ENCODE results near the gene PLD5. TPM values are rescaled to one million over a fixed set of nuclear protein-coding genes. Genes with fewer than 3 reads are reported as not detected.

Gene PLD5
- total and polyA plus RNA-seq, 4 donors: under 0.01 to 0.17 (median 0.05) TPM; not detected in 1

DNA sequence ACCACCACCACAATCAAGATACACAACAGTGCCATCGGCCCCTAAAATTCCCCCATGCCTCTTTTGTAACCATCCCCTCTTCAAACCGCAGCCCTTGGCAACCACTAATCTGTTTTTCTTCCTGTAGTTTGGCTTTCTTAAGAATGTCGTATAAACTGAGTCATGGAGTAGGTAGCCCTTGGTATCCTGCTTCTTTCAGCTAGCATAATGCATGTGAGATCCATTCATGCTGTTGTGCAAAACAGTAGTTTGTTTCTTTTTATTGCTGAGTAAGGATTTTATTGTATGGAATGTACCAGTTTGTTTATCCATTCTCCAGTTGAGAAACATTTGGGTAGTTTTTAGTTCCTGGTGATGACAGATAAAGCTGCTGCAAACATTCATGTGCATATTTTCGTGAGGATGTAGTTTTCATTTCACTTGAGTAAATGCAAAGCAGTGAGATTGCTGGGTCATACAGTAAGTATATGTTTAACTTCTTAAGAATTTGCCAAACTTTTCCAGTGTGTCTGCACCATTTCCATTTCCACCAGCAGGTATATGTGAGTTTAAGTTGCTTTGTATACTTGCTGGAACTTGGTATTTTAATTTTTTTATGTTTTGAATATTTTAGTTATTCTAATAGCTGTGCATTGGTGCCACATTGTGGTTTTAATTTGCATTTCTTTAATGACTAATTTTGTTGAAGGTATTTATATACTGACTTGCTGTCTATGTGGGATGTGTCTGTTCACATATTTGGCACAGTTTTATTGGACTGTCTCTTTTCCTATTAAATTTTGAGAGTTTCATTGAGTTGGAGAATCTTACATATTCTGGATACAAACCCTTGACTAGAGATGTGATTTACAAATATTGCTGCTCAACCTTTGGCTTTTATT lies 377.2 kb downstream of the PLD5 start (continued):
- no peak for TF ChIP-seq FOXA2 (IDR thresholded peaks at IDR 0.05)
- TF ChIP-seq, protein P1, sequence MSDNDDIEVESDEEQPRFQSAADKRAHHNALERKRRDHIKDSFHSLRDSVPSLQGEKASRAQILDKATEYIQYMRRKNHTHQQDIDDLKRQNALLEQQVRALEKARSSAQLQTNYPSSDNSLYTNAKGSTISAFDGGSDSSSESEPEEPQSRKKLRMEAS (IDR thresholded peaks at IDR 0.05): no peak
- no peak for TF ChIP-seq GABPA (IDR thresholded peaks at IDR 0.05 in 1 of 2, conservative IDR thresholded peaks at IDR 0.05 in 1 of 2)
- TF ChIP-seq, protein P2, sequence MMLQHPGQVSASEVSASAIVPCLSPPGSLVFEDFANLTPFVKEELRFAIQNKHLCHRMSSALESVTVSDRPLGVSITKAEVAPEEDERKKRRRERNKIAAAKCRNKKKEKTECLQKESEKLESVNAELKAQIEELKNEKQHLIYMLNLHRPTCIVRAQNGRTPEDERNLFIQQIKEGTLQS (IDR thresholded peaks at IDR 0.05): no peak
- no peak for TF ChIP-seq SP1 (IDR thresholded peaks at IDR 0.05)
- TF ChIP-seq JUND (IDR thresholded peaks at IDR 0.05): no peak
- no peak for TF ChIP-seq RXRA (IDR thresholded peaks at IDR 0.05)
- TF ChIP-seq RAD21 (IDR thresholded peaks at IDR 0.05): no peak
- TF ChIP-seq EGR1 (IDR thresholded peaks at IDR 0.05; ENCODE audit: low read depth in 2 of 2): no peak

DNA sequence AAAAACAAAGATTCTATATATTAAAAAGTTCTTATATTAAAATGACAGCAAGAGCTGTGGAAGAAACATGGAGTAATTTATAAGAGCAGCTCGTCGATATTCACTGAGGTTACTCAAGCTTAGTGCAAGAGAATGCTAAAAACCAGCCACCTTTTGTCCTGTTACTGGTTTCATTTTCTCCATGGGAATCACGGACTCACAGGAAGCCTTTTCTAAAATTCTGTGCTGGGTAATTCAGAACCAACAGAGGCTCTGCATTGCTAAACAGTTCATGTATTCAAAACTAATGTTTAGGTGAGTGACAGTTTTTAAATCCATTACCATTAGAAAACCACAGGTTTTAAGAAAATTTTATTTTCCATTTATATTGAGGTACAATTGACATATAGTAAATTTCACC lies 377.8 kb downstream of the PLD5 start:
- H3K4me3 ChIP-seq (ENCODE audit: low read depth in 1 of 3, low read length in 3 of 3): no peak overlapping the region
- H3K9me3 ChIP-seq (ENCODE audit: control insufficient read depth in 4 of 4, low read length in 3 of 4): no peaks in the 10 kb centered on the region
- H3K27ac ChIP-seq (ENCODE audit: low read depth in 1 of 2, low read length in 2 of 2): no peak overlapping the region
- no peak overlapping the region for H3K9ac ChIP-seq (ENCODE audit: low read depth in 1 of 2, low read length in 2 of 2)
- WGBS: 39% methylated on average over 3 of the region's 3 CpGs
- H3K27me3 ChIP-seq (ENCODE audit: control insufficient read depth in 4 of 4, insufficient read depth in 4 of 4, low read length in 3 of 4): peaks cover 0 to 2% (median 0%) of the 10 kb centered on the region in 4 donors
- no peak for TF ChIP-seq FOXA2 (IDR thresholded peaks at IDR 0.05)
- no peak for TF ChIP-seq TAF1 (conservative IDR thresholded peaks at IDR 0.05)
- no peak for TF ChIP-seq HNF4A (conservative IDR thresholded peaks at IDR 0.05)
- TF ChIP-seq GABPA (IDR thresholded peaks at IDR 0.05 in 1 of 2, conservative IDR thresholded peaks at IDR 0.05 in 1 of 2): no peak
- DNase-seq (ENCODE audit: low spot score): no peak
- no peaks in the 10 kb centered on the region for H3K36me3 ChIP-seq (ENCODE audit: control insufficient read depth in 4 of 4, insufficient read depth in 3 of 4, low read depth in 1 of 4, low read length in 3 of 4)
- H3K4me1 ChIP-seq (ENCODE audit: control insufficient read depth in 4 of 4, insufficient read depth in 4 of 4, low read length in 3 of 4): no peaks in the 10 kb centered on the region

DNA sequence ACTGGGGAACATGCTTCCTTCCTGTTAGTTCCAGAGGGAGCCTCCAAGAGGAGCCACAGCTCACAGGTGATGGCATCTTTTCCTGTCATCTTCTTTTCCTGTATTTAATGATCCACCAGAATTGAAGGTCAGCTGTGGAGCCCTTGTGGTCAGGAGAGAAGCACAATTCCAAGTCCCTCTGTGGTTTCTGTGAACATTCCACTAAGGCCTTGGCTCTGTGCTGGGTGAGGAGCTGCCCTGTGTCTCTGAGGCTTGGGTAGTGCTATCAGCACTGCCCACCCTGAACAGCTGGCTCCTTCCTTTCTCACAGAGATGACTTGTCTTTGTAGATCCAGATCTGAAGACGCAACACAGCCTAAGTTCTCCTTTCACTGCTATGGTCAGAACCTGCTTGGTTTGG lies 383.7 kb downstream of the PLD5 start:
- no peaks in the 10 kb centered on the region for H3K36me3 ChIP-seq (ENCODE audit: control insufficient read depth in 4 of 4, insufficient read depth in 3 of 4, low read depth in 1 of 4, low read length in 3 of 4)
- TF ChIP-seq YY1 (IDR thresholded peaks at IDR 0.05) (no peak), RAD21 (IDR thresholded peaks at IDR 0.05) (no peak), HNF4A (conservative IDR thresholded peaks at IDR 0.05) (no peak), JUND (IDR thresholded peaks at IDR 0.05) (no peak), RXRA (IDR thresholded peaks at IDR 0.05) (no peak), FOXA2 (IDR thresholded peaks at IDR 0.05) (no peak), HNF4G (IDR thresholded peaks at IDR 0.05) (no peak)
- TF ChIP-seq, protein P3, sequence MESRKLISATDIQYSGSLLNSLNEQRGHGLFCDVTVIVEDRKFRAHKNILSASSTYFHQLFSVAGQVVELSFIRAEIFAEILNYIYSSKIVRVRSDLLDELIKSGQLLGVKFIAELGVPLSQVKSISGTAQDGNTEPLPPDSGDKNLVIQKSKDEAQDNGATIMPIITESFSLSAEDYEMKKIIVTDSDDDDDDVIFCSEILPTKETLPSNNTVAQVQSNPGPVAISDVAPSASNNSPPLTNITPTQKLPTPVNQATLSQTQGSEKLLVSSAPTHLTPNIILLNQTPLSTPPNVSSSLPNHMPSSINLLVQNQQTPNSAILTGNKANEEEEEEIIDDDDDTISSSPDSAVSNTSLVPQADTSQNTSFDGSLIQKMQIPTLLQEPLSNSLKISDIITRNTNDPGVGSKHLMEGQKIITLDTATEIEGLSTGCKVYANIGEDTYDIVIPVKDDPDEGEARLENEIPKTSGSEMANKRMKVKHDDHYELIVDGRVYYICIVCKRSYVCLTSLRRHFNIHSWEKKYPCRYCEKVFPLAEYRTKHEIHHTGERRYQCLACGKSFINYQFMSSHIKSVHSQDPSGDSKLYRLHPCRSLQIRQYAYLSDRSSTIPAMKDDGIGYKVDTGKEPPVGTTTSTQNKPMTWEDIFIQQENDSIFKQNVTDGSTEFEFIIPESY (IDR thresholded peaks at IDR 0.05): no peak
- TF ChIP-seq, protein P1 (IDR thresholded peaks at IDR 0.05): no peak
- TF ChIP-seq, protein P4, sequence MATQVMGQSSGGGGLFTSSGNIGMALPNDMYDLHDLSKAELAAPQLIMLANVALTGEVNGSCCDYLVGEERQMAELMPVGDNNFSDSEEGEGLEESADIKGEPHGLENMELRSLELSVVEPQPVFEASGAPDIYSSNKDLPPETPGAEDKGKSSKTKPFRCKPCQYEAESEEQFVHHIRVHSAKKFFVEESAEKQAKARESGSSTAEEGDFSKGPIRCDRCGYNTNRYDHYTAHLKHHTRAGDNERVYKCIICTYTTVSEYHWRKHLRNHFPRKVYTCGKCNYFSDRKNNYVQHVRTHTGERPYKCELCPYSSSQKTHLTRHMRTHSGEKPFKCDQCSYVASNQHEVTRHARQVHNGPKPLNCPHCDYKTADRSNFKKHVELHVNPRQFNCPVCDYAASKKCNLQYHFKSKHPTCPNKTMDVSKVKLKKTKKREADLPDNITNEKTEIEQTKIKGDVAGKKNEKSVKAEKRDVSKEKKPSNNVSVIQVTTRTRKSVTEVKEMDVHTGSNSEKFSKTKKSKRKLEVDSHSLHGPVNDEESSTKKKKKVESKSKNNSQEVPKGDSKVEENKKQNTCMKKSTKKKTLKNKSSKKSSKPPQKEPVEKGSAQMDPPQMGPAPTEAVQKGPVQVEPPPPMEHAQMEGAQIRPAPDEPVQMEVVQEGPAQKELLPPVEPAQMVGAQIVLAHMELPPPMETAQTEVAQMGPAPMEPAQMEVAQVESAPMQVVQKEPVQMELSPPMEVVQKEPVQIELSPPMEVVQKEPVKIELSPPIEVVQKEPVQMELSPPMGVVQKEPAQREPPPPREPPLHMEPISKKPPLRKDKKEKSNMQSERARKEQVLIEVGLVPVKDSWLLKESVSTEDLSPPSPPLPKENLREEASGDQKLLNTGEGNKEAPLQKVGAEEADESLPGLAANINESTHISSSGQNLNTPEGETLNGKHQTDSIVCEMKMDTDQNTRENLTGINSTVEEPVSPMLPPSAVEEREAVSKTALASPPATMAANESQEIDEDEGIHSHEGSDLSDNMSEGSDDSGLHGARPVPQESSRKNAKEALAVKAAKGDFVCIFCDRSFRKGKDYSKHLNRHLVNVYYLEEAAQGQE (IDR thresholded peaks at IDR 0.05): no peak
- no peak overlapping the region for H3K4me3 ChIP-seq (ENCODE audit: low read depth in 1 of 3, low read length in 3 of 3)
- no peaks in the 10 kb centered on the region for H3K4me1 ChIP-seq (ENCODE audit: control insufficient read depth in 4 of 4, insufficient read depth in 4 of 4, low read length in 3 of 4)
- H3K9me3 ChIP-seq (ENCODE audit: control insufficient read depth in 4 of 4, low read length in 3 of 4): no peaks in the 10 kb centered on the region
- peaks cover 0 to 2% (median 0%) of the 10 kb centered on the region in 4 donors for H3K27me3 ChIP-seq (ENCODE audit: control insufficient read depth in 4 of 4, insufficient read depth in 4 of 4, low read length in 3 of 4)
- no peak overlapping the region for H3K9ac ChIP-seq (ENCODE audit: low read depth in 1 of 2, low read length in 2 of 2)
- DNase-seq (ENCODE audit: low spot score): no peak
- H3K27ac ChIP-seq (ENCODE audit: low read depth in 1 of 2, low read length in 2 of 2): no peak overlapping the region
- 64% methylated on average over 1 of the region's 1 CpG for whole genome bisulfite sequencing

Data from liver (tissue), 9 donors.